GM12875 (cell line): ENCODE results near the gene APOD.

Experiments used
- H3K4me3 ChIP-seq: one replicate; pipeline ENCODE4 v1.5.1; 2011; ENCODE audit warnings: low read depth, low read length, control low read depth
- CTCF ChIP-seq: IDR thresholded peaks from 2 replicates; pipeline ENCODE4 v1.5.1; 2011; ENCODE audit warnings: low read depth, mild to moderate bottlenecking, control low read depth, inconsistent platforms, low read length, moderate library complexity, borderline replicate concordance; ENCODE audit not compliant: insufficient read depth

APOD gene

GRCh38 chr3:195557322-195557721, 26.4 kb downstream of the APOD start:
- H3K4me3 ChIP-seq: no peak overlapping the region
- no peak for TF ChIP-seq CTCF

- TF ChIP-seq CTCF: no peak
- H3K4me3 ChIP-seq: no peak overlapping the region
Measured at GRCh38 chr3:195556390-195556789, 27.4 kb downstream of the APOD start.

GRCh38 chr3:195555110-195555509, 28.6 kb downstream of the APOD start:
- H3K4me3 ChIP-seq: no peak overlapping the region
- TF ChIP-seq CTCF: no peak

GRCh38 chr3:195554458-195554857, 29.3 kb downstream of the APOD start:
- H3K4me3 ChIP-seq: no peak overlapping the region
- TF ChIP-seq CTCF: no peak

- TF ChIP-seq CTCF: no peak
- H3K4me3 ChIP-seq: no peak overlapping the region
Measured at GRCh38 chr3:195553268-195553667, 30.5 kb downstream of the APOD start.

- no peak overlapping the region for H3K4me3 ChIP-seq
- TF ChIP-seq CTCF: no peak
Measured at GRCh38 chr3:195551381-195551978, 32.3 kb downstream of the APOD start.

- H3K4me3 ChIP-seq: no peak overlapping the region
- no peak for TF ChIP-seq CTCF
Measured at GRCh38 chr3:195550723-195551122, 33.0 kb downstream of the APOD start.
